ENCODE measurements around the gene RERG. TPM values are rescaled to one million over a fixed set of nuclear protein-coding genes. Genes with fewer than 3 reads are reported as not detected.

RERG gene
- total RNA-seq, 2 donors from 2014 or later, result 0.42 to 1.4 TPM

GRCh38 chr12:15199930-15200329 is 21.3 kb downstream of the RERG start:
- Mint-ChIP-seq H3K36me3 (ENCODE audit: low read depth) (no peaks in the 10 kb centered on the region), H3K4me3 (no peak overlapping the region), H3K27ac (no peak overlapping the region), H3K27me3 (ENCODE audit: insufficient read depth) (no peaks in the 10 kb centered on the region), H3K9me3 (peaks cover 5% of the 10 kb centered on the region), H3K4me1 (no peaks in the 10 kb centered on the region)
- no peaks in the 10 kb centered on the region for H3K4me1 ChIP-seq (ENCODE audit: control insufficient read depth, insufficient read depth, low read length)
- H3K27me3 ChIP-seq (ENCODE audit: control insufficient read depth, insufficient read depth, low read length, poor library complexity, severe bottlenecking), result no peaks in the 10 kb centered on the region
- H3K9ac ChIP-seq (ENCODE audit: extremely low read depth, low read length, poor library complexity, severe bottlenecking), result no peak overlapping the region
- no peak for TF ChIP-seq CTCF (conservative IDR thresholded peaks at IDR 0.05)
- WGBS, 2 experiments (ENCODE audit: insufficient coverage in 1 of 2, insufficient read length in 1 of 2), result 95% methylated on average over 2 of the region's 2 CpGs; no CpG with 5 or more reads in 1 of the 2 experiments
- no peak overlapping the region for H3K27ac ChIP-seq (ENCODE audit: low read depth, low read length)
- H3K9me3 ChIP-seq (ENCODE audit: control insufficient read depth, low read length), result no peaks in the 10 kb centered on the region
- DNase-seq, result no peak
- H3K4me3 ChIP-seq (ENCODE audit: low read length), result no peak overlapping the region
- H3K36me3 ChIP-seq (ENCODE audit: control insufficient read depth, insufficient read depth, low read length), result no peaks in the 10 kb centered on the region

GRCh38 chr12:15196678-15197505 is 24.3 kb downstream of the RERG start:
- H3K9ac ChIP-seq (ENCODE audit: extremely low read depth, low read length, poor library complexity, severe bottlenecking), result no peak overlapping the region
- no peak overlapping the region for H3K4me3 ChIP-seq (ENCODE audit: low read length)
- H3K9me3 ChIP-seq (ENCODE audit: control insufficient read depth, low read length), result no peaks in the 10 kb centered on the region
- TF ChIP-seq CTCF (conservative IDR thresholded peaks at IDR 0.05), result no peak
- H3K4me1 Mint-ChIP-seq, result peaks cover 5% of the 10 kb centered on the region
- H3K27ac ChIP-seq (ENCODE audit: low read depth, low read length), result no peak overlapping the region
- H3K4me3 Mint-ChIP-seq, result no peak overlapping the region
- H3K4me1 ChIP-seq (ENCODE audit: control insufficient read depth, insufficient read depth, low read length), result no peaks in the 10 kb centered on the region
- DNase-seq, result no peak
- H3K27me3 ChIP-seq (ENCODE audit: control insufficient read depth, insufficient read depth, low read length, poor library complexity, severe bottlenecking), result no peaks in the 10 kb centered on the region
- H3K9me3 Mint-ChIP-seq, result no peaks in the 10 kb centered on the region
- H3K36me3 Mint-ChIP-seq (ENCODE audit: low read depth), result no peaks in the 10 kb centered on the region
- H3K36me3 ChIP-seq (ENCODE audit: control insufficient read depth, insufficient read depth, low read length), result no peaks in the 10 kb centered on the region
- no peaks in the 10 kb centered on the region for H3K27me3 Mint-ChIP-seq (ENCODE audit: insufficient read depth)
- WGBS, 2 experiments (ENCODE audit: insufficient coverage in 1 of 2, insufficient read length in 1 of 2), result 86% methylated on average over 1 of the region's 3 CpGs; no CpG with 5 or more reads in 1 of the 2 experiments
- no peak overlapping the region for H3K27ac Mint-ChIP-seq

GRCh38 chr12:15196221-15196620 is 25.0 kb downstream of the RERG start:
- Mint-ChIP-seq H3K27me3 (ENCODE audit: insufficient read depth) (no peaks in the 10 kb centered on the region), H3K4me1 (peaks cover 11% of the 10 kb centered on the region), H3K27ac (no peak overlapping the region), H3K4me3 (no peak overlapping the region), H3K9me3 (no peaks in the 10 kb centered on the region), H3K36me3 (ENCODE audit: low read depth) (no peaks in the 10 kb centered on the region)
- Histone ChIP-seq H3K27ac (ENCODE audit: low read depth, low read length) (no peak overlapping the region), H3K9ac (ENCODE audit: extremely low read depth, low read length, poor library complexity, severe bottlenecking) (no peak overlapping the region), H3K4me3 (ENCODE audit: low read length) (no peak overlapping the region), H3K9me3 (ENCODE audit: control insufficient read depth, low read length) (no peaks in the 10 kb centered on the region), H3K4me1 (ENCODE audit: control insufficient read depth, insufficient read depth, low read length) (no peaks in the 10 kb centered on the region), H3K27me3 (ENCODE audit: control insufficient read depth, insufficient read depth, low read length, poor library complexity, severe bottlenecking) (no peaks in the 10 kb centered on the region), H3K36me3 (ENCODE audit: control insufficient read depth, insufficient read depth, low read length) (no peaks in the 10 kb centered on the region)
- no peak for TF ChIP-seq CTCF (conservative IDR thresholded peaks at IDR 0.05)
- DNase-seq, result no peak
- 83 to 96% methylated on average over 3 of the region's 3 CpGs for WGBS, 2 experiments (ENCODE audit: insufficient coverage in 1 of 2, insufficient read length in 1 of 2)
